Endodermal cell (in vitro differentiated cells): Measurements from ENCODE around the gene CLDN34. TPM values are rescaled to one million over a fixed set of nuclear protein-coding genes. Genes with fewer than 3 reads are reported as not detected.

Source experiments
- DNase-seq: peaks from one replicate; pipeline ENCODE4 v3.0.0-alpha.2; 2017
- H3K27ac ChIP-seq: 2 replicates; pipeline ENCODE4 v1.5.1; 2013; ENCODE audit warnings: mild to moderate bottlenecking, low read depth, low read length, moderate library complexity
- H3K27me3 ChIP-seq: 2 replicates; pipeline ENCODE4 v1.6.1; 2013; ENCODE audit warnings: mild to moderate bottlenecking, low read length, moderate library complexity; ENCODE audit not compliant: insufficient read depth, control insufficient read depth, poor library complexity, severe bottlenecking
- H3K36me3 ChIP-seq: 2 replicates; pipeline ENCODE4 v1.7.0; 2013; ENCODE audit warnings: mild to moderate bottlenecking, low read length, moderate library complexity; ENCODE audit not compliant: control insufficient read depth, insufficient read depth
- H3K4me1 ChIP-seq: one replicate; pipeline ENCODE4 v1.7.0; 2013; ENCODE audit warnings: low read length; ENCODE audit not compliant: control insufficient read depth, insufficient read depth
- H3K4me3 ChIP-seq: 2 replicates; pipeline ENCODE4 v1.5.1; 2013; ENCODE audit warnings: mild to moderate bottlenecking, low read length, moderate library complexity
- H3K9ac ChIP-seq: 2 replicates; pipeline ENCODE4 v1.6.1; 2013; ENCODE audit warnings: mild to moderate bottlenecking, low read length, moderate library complexity; ENCODE audit not compliant: poor library complexity, severe bottlenecking; ENCODE audit errors: extremely low read depth
- H3K9me3 ChIP-seq: 2 replicates; pipeline ENCODE4 v1.6.1; 2013; ENCODE audit warnings: mild to moderate bottlenecking, low read length, moderate library complexity; ENCODE audit not compliant: control insufficient read depth
- H3K27ac Mint-ChIP-seq: 2 replicates; pipeline ENCODE4 v1.8.0; 2020; ENCODE audit warnings: mixed read lengths
- H3K27me3 Mint-ChIP-seq: 2 replicates; pipeline ENCODE4 v1.8.0; 2021; ENCODE audit warnings: mild to moderate bottlenecking, mixed read lengths; ENCODE audit not compliant: insufficient read depth
- H3K36me3 Mint-ChIP-seq: 2 replicates; pipeline ENCODE4 v1.8.0; 2020; ENCODE audit warnings: low read depth, mixed read lengths
- H3K4me1 Mint-ChIP-seq: 2 replicates; pipeline ENCODE4 v1.8.0; 2020; ENCODE audit warnings: mixed read lengths
- H3K4me3 Mint-ChIP-seq: 2 replicates; pipeline ENCODE4 v1.8.0; 2020; ENCODE audit warnings: mild to moderate bottlenecking, moderate library complexity, mixed read lengths
- H3K9me3 Mint-ChIP-seq: 2 replicates; pipeline ENCODE4 v1.8.0; 2020; ENCODE audit warnings: mild to moderate bottlenecking, mixed read lengths
- CTCF ChIP-seq: fragments of 200-600 bp; sonication (generic); conservative IDR thresholded peaks from 2 replicates; pipeline ENCODE4 v1.5.0; 2021; ENCODE audit warnings: antibody characterized with exemption, mild to moderate bottlenecking
- WGBS, 2 experiments: methylation state at CpG; one replicate each; pipeline versions ENCODE4 v1.1.5 to v1.1.7; 2013; ENCODE audit warnings: missing lambda C conversion rate in 2 of 2, mixed read lengths in 1 of 2; ENCODE audit not compliant: insufficient coverage in 1 of 2, insufficient read length in 1 of 2; 5-methylcytosine and 5-hydroxymethylcytosine counted together
- total RNA-seq, 2 donors: library from RNA; stranded (reverse); fragmentation: NEBNext Ultra II Directional in 1 of 2; extraction: Animal tissue kit (Norgen Biotek cat#: 25700) in 1 of 2; gene quantifications; 2 replicates in 1 of 2; 3 replicates in 1 of 2; pipeline ENCODE4 v1.2.1, GENCODE V29; 2021

The CLDN34 gene
- total RNA-seq, 2 donors from 2014 or later, result 0.35 TPM; not detected in 1

- H3K9me3 ChIP-seq, result no peaks in the 10 kb centered on the region
- peak overlapping the region; percentile 56 for H3K4me3 Mint-ChIP-seq
- peak overlapping the region; percentile 63 for H3K27ac ChIP-seq
- peaks cover 24% of the 10 kb centered on the region for H3K4me1 Mint-ChIP-seq
- TF ChIP-seq CTCF, result no peak
- peaks cover 56% of the 10 kb centered on the region for H3K9me3 Mint-ChIP-seq
- peak overlapping the region; percentile 76 for H3K4me3 ChIP-seq
- H3K27me3 ChIP-seq, result no peaks in the 10 kb centered on the region
- H3K36me3 ChIP-seq, result no peaks in the 10 kb centered on the region
- WGBS, 2 experiments, result 0% methylated on average over 9 to 104 of the region's 110 CpGs
- H3K27me3 Mint-ChIP-seq, result peaks cover 10% of the 10 kb centered on the region
- no peaks in the 10 kb centered on the region for H3K36me3 Mint-ChIP-seq
- peak; percentile 90 for DNase-seq
- no peak overlapping the region for H3K27ac Mint-ChIP-seq
- no peaks in the 10 kb centered on the region for H3K4me1 ChIP-seq
- peak overlapping the region; percentile 15 for H3K9ac ChIP-seq
These were observed 47.5 kb downstream of the CLDN34 start for GRCh38 chrX:10014462-10015354.

DNA sequence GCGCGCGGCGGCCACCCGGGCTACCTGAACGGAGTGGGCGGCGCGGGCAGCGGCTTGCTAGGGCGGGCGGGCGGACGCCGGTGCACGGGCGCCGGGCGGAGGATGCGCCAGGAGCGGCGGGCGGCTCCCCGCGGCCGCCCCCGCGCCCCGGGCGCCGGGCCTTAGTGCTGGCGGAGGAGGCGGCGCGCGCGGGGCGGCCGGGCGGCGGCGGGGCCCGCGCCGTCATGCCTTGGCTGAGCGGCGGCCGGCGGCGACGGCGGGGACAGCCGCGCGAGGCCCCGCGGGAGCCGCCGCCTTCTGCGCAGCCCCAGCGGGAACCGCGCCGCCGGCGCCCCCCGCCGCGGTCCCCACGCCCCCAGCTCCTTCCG lies 48.2 kb downstream of the CLDN34 start:
- peak overlapping the region; percentile 56 for H3K4me3 Mint-ChIP-seq
- Histone ChIP-seq H3K9ac (no peak overlapping the region), H3K4me3 (no peak overlapping the region), H3K9me3 (no peaks in the 10 kb centered on the region), H3K36me3 (no peaks in the 10 kb centered on the region), H3K27me3 (no peaks in the 10 kb centered on the region), H3K4me1 (no peaks in the 10 kb centered on the region), H3K27ac (no peak overlapping the region)
- peaks cover 24% of the 10 kb centered on the region for H3K4me1 Mint-ChIP-seq
- peaks cover 9% of the 10 kb centered on the region for H3K27me3 Mint-ChIP-seq
- H3K36me3 Mint-ChIP-seq, result no peaks in the 10 kb centered on the region
- TF ChIP-seq CTCF, result no peak
- 0% methylated on average over 65 of the region's 71 CpGs; no CpG with 5 or more reads in 1 of the 2 experiments for WGBS, 2 experiments
- H3K9me3 Mint-ChIP-seq, result peaks cover 60% of the 10 kb centered on the region
- no peak for DNase-seq
- H3K27ac Mint-ChIP-seq, result no peak overlapping the region

DNA sequence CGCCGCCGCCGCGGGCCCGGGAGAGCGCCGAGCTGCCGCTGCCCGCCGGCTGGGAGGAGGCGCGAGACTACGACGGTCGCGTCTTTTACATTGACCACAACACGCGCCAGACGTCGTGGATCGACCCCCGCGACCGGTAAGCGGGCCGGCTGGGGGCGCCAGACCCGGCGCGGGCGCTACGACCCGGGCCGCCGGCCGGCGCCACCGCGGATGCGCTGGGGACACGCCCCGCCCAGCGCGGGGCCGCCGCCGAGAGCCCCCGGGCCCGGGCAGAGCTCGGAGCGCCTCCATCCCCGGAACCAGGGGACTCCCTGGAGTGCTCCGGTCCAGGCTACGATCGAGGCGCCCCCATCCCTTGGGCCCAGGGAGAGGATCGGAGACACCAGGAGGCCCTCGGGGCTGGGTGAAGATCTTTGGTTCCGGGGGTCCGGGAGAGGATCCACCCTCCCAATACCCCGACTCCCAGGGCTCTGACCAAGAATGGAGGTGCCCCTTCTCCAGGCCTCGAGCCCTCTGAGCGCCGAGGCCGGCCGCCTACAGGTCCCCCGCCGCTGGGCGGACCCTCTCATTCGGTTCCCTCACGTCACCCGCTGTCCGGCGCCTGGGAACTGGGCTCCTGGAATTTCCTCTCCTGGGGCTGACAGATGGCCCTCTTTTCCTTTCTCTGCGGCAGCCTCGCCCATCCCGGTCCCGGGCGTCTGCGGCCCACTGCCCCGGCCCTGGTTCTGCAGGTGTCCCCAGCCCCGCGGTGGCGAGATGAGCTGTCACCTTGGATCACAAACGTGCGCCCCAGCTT lies 48.8 kb downstream of the CLDN34 start:
- peak; percentile 76 for DNase-seq
- Mint-ChIP-seq H3K36me3 (peaks cover 2% of the 10 kb centered on the region), H3K4me3 (peak overlapping the region; percentile 60), H3K4me1 (peaks cover 18% of the 10 kb centered on the region), H3K27ac (no peak overlapping the region), H3K27me3 (peaks cover 9% of the 10 kb centered on the region), H3K9me3 (peaks cover 60% of the 10 kb centered on the region)
- no peaks in the 10 kb centered on the region for H3K36me3 ChIP-seq
- 0% methylated on average over 6 to 86 of the region's 87 CpGs for WGBS, 2 experiments
- no peaks in the 10 kb centered on the region for H3K9me3 ChIP-seq
- peak overlapping the region; percentile 49 for H3K27ac ChIP-seq
- TF ChIP-seq CTCF, result no peak
- no peaks in the 10 kb centered on the region for H3K4me1 ChIP-seq
- peak overlapping the region; percentile 47 for H3K9ac ChIP-seq
- peak overlapping the region; percentile 83 for H3K4me3 ChIP-seq
- no peaks in the 10 kb centered on the region for H3K27me3 ChIP-seq
